ENCODE measurements around the gene RPL27. TPM values are rescaled to one million over a fixed set of nuclear protein-coding genes. Genes with fewer than 3 reads are reported as not detected.

Gene RPL27
- total and polyA plus RNA-seq, 2 of the 13 experiments (the other 11 are each of a cell fraction or from before 2014, with no cell fraction given): 1,585 to 5,840 TPM

GRCh38 chr17:43014020-43014648 is 15.9 kb downstream of the RPL27 start:
- TF ChIP-seq, protein P1, sequence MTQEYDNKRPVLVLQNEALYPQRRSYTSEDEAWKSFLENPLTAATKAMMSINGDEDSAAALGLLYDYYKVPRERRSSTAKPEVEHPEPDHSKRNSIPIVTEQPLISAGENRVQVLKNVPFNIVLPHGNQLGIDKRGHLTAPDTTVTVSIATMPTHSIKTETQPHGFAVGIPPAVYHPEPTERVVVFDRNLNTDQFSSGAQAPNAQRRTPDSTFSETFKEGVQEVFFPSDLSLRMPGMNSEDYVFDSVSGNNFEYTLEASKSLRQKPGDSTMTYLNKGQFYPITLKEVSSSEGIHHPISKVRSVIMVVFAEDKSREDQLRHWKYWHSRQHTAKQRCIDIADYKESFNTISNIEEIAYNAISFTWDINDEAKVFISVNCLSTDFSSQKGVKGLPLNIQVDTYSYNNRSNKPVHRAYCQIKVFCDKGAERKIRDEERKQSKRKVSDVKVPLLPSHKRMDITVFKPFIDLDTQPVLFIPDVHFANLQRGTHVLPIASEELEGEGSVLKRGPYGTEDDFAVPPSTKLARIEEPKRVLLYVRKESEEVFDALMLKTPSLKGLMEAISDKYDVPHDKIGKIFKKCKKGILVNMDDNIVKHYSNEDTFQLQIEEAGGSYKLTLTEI (CRISPR knock-in tag; conservative IDR thresholded peaks at IDR 0.05): no peak
- TF ChIP-seq, protein P2, sequence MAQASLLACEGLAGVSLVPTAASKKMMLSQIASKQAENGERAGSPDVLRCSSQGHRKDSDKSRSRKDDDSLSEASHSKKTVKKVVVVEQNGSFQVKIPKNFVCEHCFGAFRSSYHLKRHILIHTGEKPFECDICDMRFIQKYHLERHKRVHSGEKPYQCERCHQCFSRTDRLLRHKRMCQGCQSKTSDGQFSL (CRISPR knock-in tag; IDR thresholded peaks at IDR 0.05): peak; percentile 20; the same call in 1 of the 2 replicates
- TF ChIP-seq KDM2A (CRISPR knock-in tag; IDR thresholded peaks at IDR 0.05; ENCODE audit: borderline replicate concordance, low read depth) (peak; percentile 0; the same call in 1 of the 2 replicates), AGO2 (optimal IDR thresholded peaks at IDR 0.05; ENCODE audit: low read depth, low read length) (peak; percentile 86), RBM22 (optimal IDR thresholded peaks at IDR 0.05; ENCODE audit: low read length) (peak; percentile 88), ZC3H13 (CRISPR knock-in tag; IDR thresholded peaks at IDR 0.05) (0 out of 2 replicates have a peak, but pooled peaks have one; percentile 27), ZNF724P (CRISPR knock-in tag; IDR thresholded peaks at IDR 0.05; ENCODE audit: borderline replicate concordance) (no peak), ZNF24 (IDR thresholded peaks at IDR 0.05) (no peak), POLR2G (IDR thresholded peaks at IDR 0.05; ENCODE audit: low read depth, low read length) (peak; percentile 44; the same call in 1 of the 2 replicates), ZNF883 (CRISPR knock-in tag; IDR thresholded peaks at IDR 0.05; ENCODE audit: not compliant biosample characterization) (peak; percentile 28), SPEN (CRISPR knock-in tag; IDR thresholded peaks at IDR 0.05; ENCODE audit: low read depth) (peak; percentile 20; the same call in 1 of the 2 replicates)
- TF ChIP-seq, protein P3, sequence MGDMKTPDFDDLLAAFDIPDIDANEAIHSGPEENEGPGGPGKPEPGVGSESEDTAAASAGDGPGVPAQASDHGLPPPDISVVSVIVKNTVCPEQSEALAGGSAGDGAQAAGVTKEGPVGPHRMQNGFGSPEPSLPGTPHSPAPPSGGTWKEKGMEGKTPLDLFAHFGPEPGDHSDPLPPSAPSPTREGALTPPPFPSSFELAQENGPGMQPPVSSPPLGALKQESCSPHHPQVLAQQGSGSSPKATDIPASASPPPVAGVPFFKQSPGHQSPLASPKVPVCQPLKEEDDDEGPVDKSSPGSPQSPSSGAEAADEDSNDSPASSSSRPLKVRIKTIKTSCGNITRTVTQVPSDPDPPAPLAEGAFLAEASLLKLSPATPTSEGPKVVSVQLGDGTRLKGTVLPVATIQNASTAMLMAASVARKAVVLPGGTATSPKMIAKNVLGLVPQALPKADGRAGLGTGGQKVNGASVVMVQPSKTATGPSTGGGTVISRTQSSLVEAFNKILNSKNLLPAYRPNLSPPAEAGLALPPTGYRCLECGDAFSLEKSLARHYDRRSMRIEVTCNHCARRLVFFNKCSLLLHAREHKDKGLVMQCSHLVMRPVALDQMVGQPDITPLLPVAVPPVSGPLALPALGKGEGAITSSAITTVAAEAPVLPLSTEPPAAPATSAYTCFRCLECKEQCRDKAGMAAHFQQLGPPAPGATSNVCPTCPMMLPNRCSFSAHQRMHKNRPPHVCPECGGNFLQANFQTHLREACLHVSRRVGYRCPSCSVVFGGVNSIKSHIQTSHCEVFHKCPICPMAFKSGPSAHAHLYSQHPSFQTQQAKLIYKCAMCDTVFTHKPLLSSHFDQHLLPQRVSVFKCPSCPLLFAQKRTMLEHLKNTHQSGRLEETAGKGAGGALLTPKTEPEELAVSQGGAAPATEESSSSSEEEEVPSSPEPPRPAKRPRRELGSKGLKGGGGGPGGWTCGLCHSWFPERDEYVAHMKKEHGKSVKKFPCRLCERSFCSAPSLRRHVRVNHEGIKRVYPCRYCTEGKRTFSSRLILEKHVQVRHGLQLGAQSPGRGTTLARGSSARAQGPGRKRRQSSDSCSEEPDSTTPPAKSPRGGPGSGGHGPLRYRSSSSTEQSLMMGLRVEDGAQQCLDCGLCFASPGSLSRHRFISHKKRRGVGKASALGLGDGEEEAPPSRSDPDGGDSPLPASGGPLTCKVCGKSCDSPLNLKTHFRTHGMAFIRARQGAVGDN (CRISPR knock-in tag; IDR thresholded peaks at IDR 0.05): peak; percentile 46
- H3K4me3 ChIP-seq (replicated peaks in 1 of 3; ENCODE audit: insufficient read depth in 1 of 3, low read depth in 2 of 3, low read length in 3 of 3): no peak overlapping the region
- no peaks in the 10 kb centered on the region for H3K9me3 ChIP-seq (ENCODE audit: low read length)
- FAIRE-seq (peak; percentile 26), ATAC-seq (no peak), DNase-seq (ENCODE audit: low spot score) (no peak)
- H4K20me1 ChIP-seq (ENCODE audit: insufficient read depth, low read length): no peaks in the 10 kb centered on the region
- peak overlapping the region; percentile 25 for H3K27ac ChIP-seq (ENCODE audit: extremely low read length, insufficient read depth, low read length)
- H3K79me2 ChIP-seq (ENCODE audit: insufficient read depth, low read length): peaks cover 5% of the 10 kb centered on the region
- no TSS peak for BruUV-seq (replicated peaks)
- intact Hi-C loops (cut with micrococcal nuclease; ENCODE audit: unreplicated experiment) (no loop called here), in situ Hi-C loops (cut with HindIII; ENCODE audit: extremely low pct_ligation_motif_present, low pct_unique_long_range_greater_than_20kb) (no loop called here)
- peaks cover 28 to 55% of the 10 kb centered on the region in 2 experiments for H3K36me3 ChIP-seq (replicated peaks in 1 of 2; ENCODE audit: control insufficient read depth in 1 of 2, insufficient read depth in 2 of 2, low read length in 2 of 2)
- WGBS (ENCODE audit: low lambda C conversion rate): 92% methylated on average over 12 of the region's 12 CpGs
- ChIA-PET CTCF (ENCODE audit: low intra/inter-chr PET ratio, low total read pairs) (no interaction called here), POLR2A (interaction anchor here (2.0 to 8.3 kb wide), 2 partner anchors 16 kb away, joined by 10 to 162 read pairs; partner anchors contain the start of gene RPL27)
- H3K9ac ChIP-seq (ENCODE audit: insufficient read depth, low read depth, low read length): no peak overlapping the region
- H3K4me1 ChIP-seq (ENCODE audit: insufficient read depth, low read length): peaks cover 69% of the 10 kb centered on the region
- no peaks in the 10 kb centered on the region for H3K27me3 ChIP-seq (ENCODE audit: control insufficient read depth in 1 of 2, insufficient read depth in 2 of 2, low read length in 2 of 2)
- H3K4me2 ChIP-seq (ENCODE audit: low read depth, low read length): no peak overlapping the region
- no peak overlapping the region for H2AFZ ChIP-seq (ENCODE audit: low read length)

Data from HepG2 (cell line).